ENCODE results near the gene FAM174C. TPM values are rescaled to one million over a fixed set of nuclear protein-coding genes. Genes with fewer than 3 reads are reported as not detected.

Gene FAM174C
- total RNA-seq, 3 donors from 2014 or later (not counting 1 experiment from before 2014, with no cell fraction given): 26.6 to 33.4 (median 27.1) TPM

- no peak for TF ChIP-seq CTCF (IDR thresholded peaks at IDR 0.05)
- Mint-ChIP-seq H3K27ac (peak overlapping the region; percentile 97 to 100), H3K36me3 (no peaks in the 10 kb centered on the region), H3K4me1 (peaks cover 37 to 62% of the 10 kb centered on the region in 2 donors), H3K9me3 (no peaks in the 10 kb centered on the region), H3K27me3 (ENCODE audit: low read depth in 2 of 2) (no peaks in the 10 kb centered on the region), H3K4me3 (peak overlapping the region; percentile 90)
- H3K27me3 ChIP-seq (ENCODE audit: control insufficient read depth, insufficient read depth, low read length): no peaks in the 10 kb centered on the region
- peak overlapping the region; percentile 91 for H3K4me3 ChIP-seq (ENCODE audit: low read length)
- peaks cover 23% of the 10 kb centered on the region for H3K36me3 ChIP-seq (ENCODE audit: control insufficient read depth, insufficient read depth, low read length)
- H3K27ac ChIP-seq (ENCODE audit: low read length): peak overlapping the region; percentile 100
- ATAC-seq (peak; percentile 71 to 93 (median 80)), DNase-seq (peak; percentile 96 to 99)
- intact Hi-C loops (cut with micrococcal nuclease): no loop called here
- WGBS (ENCODE audit: insufficient coverage): under 1% methylated on average over 81 of the region's 83 CpGs
- H3K4me1 ChIP-seq (ENCODE audit: control insufficient read depth, insufficient read depth, low read length): peaks cover 94% of the 10 kb centered on the region
- H3K9me3 ChIP-seq (ENCODE audit: control insufficient read depth, insufficient read depth, low read length): no peaks in the 10 kb centered on the region
Observed at GRCh38 chr19:1260749-1261537, 14.4 kb upstream of the FAM174C start.

GRCh38 chr19:1261538-1261797 lies 13.9 kb upstream of the FAM174C start:
- peaks cover 37 to 64% of the 10 kb centered on the region in 2 donors for H3K4me1 Mint-ChIP-seq
- H3K27ac Mint-ChIP-seq: peak overlapping the region; percentile 97 to 100
- H3K36me3 ChIP-seq (ENCODE audit: control insufficient read depth, insufficient read depth, low read length): peaks cover 19% of the 10 kb centered on the region
- peak overlapping the region; percentile 90 for H3K4me3 Mint-ChIP-seq
- no peaks in the 10 kb centered on the region for H3K9me3 ChIP-seq (ENCODE audit: control insufficient read depth, insufficient read depth, low read length)
- H3K27me3 Mint-ChIP-seq (ENCODE audit: low read depth in 2 of 2): no peaks in the 10 kb centered on the region
- no peak for TF ChIP-seq CTCF (IDR thresholded peaks at IDR 0.05)
- peak overlapping the region; percentile 91 for H3K4me3 ChIP-seq (ENCODE audit: low read length)
- DNase-seq (no peak), ATAC-seq (no peak)
- H3K36me3 Mint-ChIP-seq: no peaks in the 10 kb centered on the region
- WGBS (ENCODE audit: insufficient coverage): 1% methylated on average over 14 of the region's 14 CpGs
- peaks cover 91% of the 10 kb centered on the region for H3K4me1 ChIP-seq (ENCODE audit: control insufficient read depth, insufficient read depth, low read length)
- H3K9me3 Mint-ChIP-seq: no peaks in the 10 kb centered on the region
- peak overlapping the region; percentile 100 for H3K27ac ChIP-seq (ENCODE audit: low read length)
- intact Hi-C loops (cut with micrococcal nuclease): no loop called here
- no peaks in the 10 kb centered on the region for H3K27me3 ChIP-seq (ENCODE audit: control insufficient read depth, insufficient read depth, low read length)

GRCh38 chr19:1261798-1262622 lies 13.3 kb upstream of the FAM174C start:
- Histone ChIP-seq H3K36me3 (ENCODE audit: control insufficient read depth, insufficient read depth, low read length) (peaks cover 14% of the 10 kb centered on the region), H3K9me3 (ENCODE audit: control insufficient read depth, insufficient read depth, low read length) (no peaks in the 10 kb centered on the region), H3K4me3 (ENCODE audit: low read length) (peak overlapping the region; percentile 91), H3K4me1 (ENCODE audit: control insufficient read depth, insufficient read depth, low read length) (peaks cover 87% of the 10 kb centered on the region), H3K27me3 (ENCODE audit: control insufficient read depth, insufficient read depth, low read length) (no peaks in the 10 kb centered on the region), H3K27ac (ENCODE audit: low read length) (peak overlapping the region; percentile 100)
- H3K36me3 Mint-ChIP-seq: no peaks in the 10 kb centered on the region
- peak overlapping the region; percentile 97 to 100 for H3K27ac Mint-ChIP-seq
- ATAC-seq (no peak), DNase-seq (peak in 1 of 2 donors; percentile 82)
- peak overlapping the region; percentile 90 for H3K4me3 Mint-ChIP-seq
- no peaks in the 10 kb centered on the region for H3K27me3 Mint-ChIP-seq (ENCODE audit: low read depth in 2 of 2)
- H3K4me1 Mint-ChIP-seq: peaks cover 37 to 65% of the 10 kb centered on the region in 2 donors
- intact Hi-C loops (cut with micrococcal nuclease): no loop called here
- WGBS (ENCODE audit: insufficient coverage): 40% methylated on average over 27 of the region's 28 CpGs
- no peaks in the 10 kb centered on the region for H3K9me3 Mint-ChIP-seq
- no peak for TF ChIP-seq CTCF (IDR thresholded peaks at IDR 0.05)
